Retinal pigment epithelial cell (primary cell): Measurements from ENCODE around the gene GRB2.

Experiments
- DNase-seq: peaks from one replicate; pipeline ENCODE4 v3.0.0-alpha.2; 2010; ENCODE audit warnings: low read depth
- H3K4me3 ChIP-seq: 2 replicates; pipeline ENCODE4 v1.5.1; 2011; ENCODE audit warnings: mild to moderate bottlenecking, low read length, control low read depth, moderate library complexity
- TF ChIP-seq, protein P1 (sequence below): conservative IDR thresholded peaks from 2 replicates; pipeline ENCODE4 v1.5.1; 2011; ENCODE audit warnings: low read depth, low read length, control low read depth, inconsistent platforms

Gene GRB2

GRCh38 chr17:75342996-75343395, 62.5 kb downstream of the GRB2 start:
- H3K4me3 ChIP-seq = no peak overlapping the region
- DNase-seq = no peak
- TF ChIP-seq, protein P1, sequence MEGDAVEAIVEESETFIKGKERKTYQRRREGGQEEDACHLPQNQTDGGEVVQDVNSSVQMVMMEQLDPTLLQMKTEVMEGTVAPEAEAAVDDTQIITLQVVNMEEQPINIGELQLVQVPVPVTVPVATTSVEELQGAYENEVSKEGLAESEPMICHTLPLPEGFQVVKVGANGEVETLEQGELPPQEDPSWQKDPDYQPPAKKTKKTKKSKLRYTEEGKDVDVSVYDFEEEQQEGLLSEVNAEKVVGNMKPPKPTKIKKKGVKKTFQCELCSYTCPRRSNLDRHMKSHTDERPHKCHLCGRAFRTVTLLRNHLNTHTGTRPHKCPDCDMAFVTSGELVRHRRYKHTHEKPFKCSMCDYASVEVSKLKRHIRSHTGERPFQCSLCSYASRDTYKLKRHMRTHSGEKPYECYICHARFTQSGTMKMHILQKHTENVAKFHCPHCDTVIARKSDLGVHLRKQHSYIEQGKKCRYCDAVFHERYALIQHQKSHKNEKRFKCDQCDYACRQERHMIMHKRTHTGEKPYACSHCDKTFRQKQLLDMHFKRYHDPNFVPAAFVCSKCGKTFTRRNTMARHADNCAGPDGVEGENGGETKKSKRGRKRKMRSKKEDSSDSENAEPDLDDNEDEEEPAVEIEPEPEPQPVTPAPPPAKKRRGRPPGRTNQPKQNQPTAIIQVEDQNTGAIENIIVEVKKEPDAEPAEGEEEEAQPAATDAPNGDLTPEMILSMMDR = no peak

DNA sequence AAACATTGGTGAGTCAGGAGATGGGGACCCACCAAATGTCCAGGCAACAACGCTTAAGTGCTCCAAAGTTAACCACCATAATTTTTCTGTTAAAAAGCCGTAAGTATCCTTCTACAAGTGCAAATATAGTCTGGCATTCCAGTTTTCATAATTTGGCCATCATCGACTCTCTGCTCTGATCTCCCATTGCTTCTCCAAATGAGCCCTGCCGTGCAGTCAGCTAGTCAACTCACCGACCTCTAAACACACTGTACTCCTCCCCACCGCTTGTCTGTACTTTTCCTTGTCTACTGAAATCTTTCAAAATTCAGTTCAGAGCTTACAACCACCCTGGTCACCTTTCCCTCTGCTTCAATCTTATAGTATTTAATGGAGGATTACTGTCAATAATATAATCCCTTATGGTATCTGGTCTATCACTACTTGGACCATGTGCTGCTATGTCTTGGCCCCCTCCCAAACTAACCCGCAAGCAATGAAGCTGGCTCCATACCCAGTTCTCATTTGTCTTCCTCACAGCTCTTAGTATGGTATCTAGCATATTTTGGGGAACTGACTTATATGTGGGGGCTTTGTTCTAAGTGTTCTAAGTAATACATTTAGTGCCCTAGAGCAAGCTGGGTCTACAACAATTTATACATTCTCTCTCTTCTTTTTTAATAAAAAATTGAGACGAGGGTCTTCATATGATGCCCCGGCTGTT, 63.5 kb downstream of the GRB2 start:
- TF ChIP-seq, protein P1 = no peak
- no peak for DNase-seq
- H3K4me3 ChIP-seq = no peak overlapping the region

- TF ChIP-seq, protein P1 = no peak
- DNase-seq = no peak
- H3K4me3 ChIP-seq = no peak overlapping the region
Measured at GRCh38 chr17:75340631-75341030, 64.8 kb downstream of the GRB2 start.

DNA sequence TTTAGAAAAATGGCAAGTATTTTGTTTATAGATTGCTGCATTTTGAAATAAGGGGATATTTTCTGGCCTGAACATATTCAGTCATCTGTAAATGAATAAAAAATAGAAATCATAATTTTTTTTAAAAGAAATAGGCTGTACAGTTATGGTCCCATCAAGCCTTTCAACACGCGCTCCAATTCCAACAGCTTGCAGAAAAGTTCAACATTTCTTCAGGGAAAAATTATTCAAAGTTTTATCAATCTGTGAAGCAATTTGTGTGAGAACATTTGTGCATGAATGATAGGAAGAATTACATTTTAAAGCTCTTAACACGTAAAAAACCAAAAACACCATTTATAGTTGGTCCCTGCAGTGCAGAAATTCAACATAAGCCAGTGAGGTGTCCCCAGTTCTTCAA, 65.5 kb downstream of the GRB2 start:
- no peak overlapping the region for H3K4me3 ChIP-seq
- TF ChIP-seq, protein P1 = no peak
- no peak for DNase-seq

DNA sequence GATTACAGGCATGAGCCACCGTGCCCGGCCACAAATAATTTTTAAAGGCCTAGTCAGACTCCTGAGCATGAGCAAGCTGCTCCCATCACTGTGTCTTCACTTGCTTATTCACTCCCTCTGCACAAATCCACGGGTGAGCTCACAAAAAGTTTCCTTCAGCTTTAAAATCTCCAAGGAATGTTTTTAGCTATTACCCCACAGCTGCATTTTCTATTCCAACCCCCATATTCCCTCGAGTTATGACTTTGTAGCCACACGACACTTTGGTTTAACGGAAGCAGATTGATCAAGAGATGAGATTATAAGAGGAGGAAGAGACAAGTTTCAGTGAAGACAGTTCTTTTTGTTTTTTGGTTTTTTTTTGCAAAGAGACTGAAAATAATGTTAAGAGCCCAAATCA, 67.1 kb downstream of the GRB2 start:
- H3K4me3 ChIP-seq = no peak overlapping the region
- no peak for DNase-seq
- TF ChIP-seq, protein P1 = no peak

DNA sequence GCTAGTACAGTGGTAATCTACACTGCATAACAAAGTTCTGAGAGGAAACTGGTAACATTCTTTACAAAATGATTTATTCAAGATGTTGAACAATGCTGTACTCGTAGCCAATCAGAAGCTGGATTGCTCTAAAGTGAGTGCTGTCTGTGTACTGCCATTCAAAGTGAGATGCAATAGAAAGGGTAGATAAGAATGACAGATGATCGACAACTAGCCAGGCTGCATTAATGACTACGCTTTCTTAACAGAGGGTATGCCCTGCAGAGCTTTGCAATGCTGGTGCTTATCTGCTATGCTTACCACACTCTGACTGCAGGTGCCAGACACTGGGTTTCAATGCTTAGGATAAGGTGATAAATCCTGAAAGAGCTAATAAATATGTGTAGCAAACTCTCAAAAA, 70.2 kb downstream of the GRB2 start:
- DNase-seq = no peak
- TF ChIP-seq, protein P1 = no peak
- no peak overlapping the region for H3K4me3 ChIP-seq

GRCh38 chr17:75334723-75335122, 70.8 kb downstream of the GRB2 start:
- TF ChIP-seq, protein P1 = no peak
- DNase-seq = no peak
- no peak overlapping the region for H3K4me3 ChIP-seq
